ENCODE measurements around the gene WNK4. TPM values are rescaled to one million over a fixed set of nuclear protein-coding genes. Genes with fewer than 3 reads are reported as not detected.
"Not testable (repeated sequence)": the region's sequence is repeated elsewhere in the genome, so short reads cannot be mapped to it uniquely, and the experiment has no call there.

WNK4 gene
- total RNA-seq, 2 donors from 2014 or later, result not detected

GRCh38 chr17:42767512-42767911, 12.9 kb upstream of the WNK4 start:
- intact Hi-C loops (cut with DNase I), result no loop called here

GRCh38 chr17:42768006-42768405, 12.4 kb upstream of the WNK4 start:
- ATAC-seq; intact Hi-C loops (cut with DNase I): not testable (repeated sequence)

More at GRCh38 chr17:42767512-42767911, 12.9 kb upstream of the WNK4 start:
- ATAC-seq (no peak), DNase-seq (no peak)

GRCh38 chr17:42769964-42770363, 10.4 kb upstream of the WNK4 start:
- ATAC-seq; intact Hi-C loops (cut with DNase I); DNase-seq: not testable (repeated sequence)

More at GRCh38 chr17:42768006-42768405, 12.4 kb upstream of the WNK4 start:
- DNase-seq, result not testable (repeated sequence)

- intact Hi-C loops (cut with DNase I), result no loop called here
- DNase-seq (no peak), ATAC-seq (no peak)
These were observed 7.5 kb upstream of the WNK4 start for GRCh38 chr17:42772945-42773289.

GRCh38 chr17:42773290-42774035, 6.9 kb upstream of the WNK4 start, which contains the start of gene VPS25:
TSS of gene VPS25 (plus strand) at chr17:42773449. CDS start at chr17:42773476, 27 bp downstream.
- DNase-seq (peak; percentile 79), ATAC-seq (peak; percentile 96 to 98)
- intact Hi-C loops (cut with DNase I), result no loop called here

GRCh38 chr17:42774066-42774745, 6.2 kb upstream of the WNK4 start:
- DNase-seq (no peak), ATAC-seq (no peak)
- intact Hi-C loops (cut with DNase I), result no loop called here

GRCh38 chr17:42775534-42776098, 4.8 kb upstream of the WNK4 start:
- DNase-seq (no peak), ATAC-seq (no peak)
- intact Hi-C loops (cut with DNase I), result no loop called here

- ATAC-seq (no peak), DNase-seq (no peak)
- intact Hi-C loops (cut with DNase I), result no loop called here
These were observed 1.8 kb upstream of the WNK4 start for GRCh38 chr17:42778570-42778969.

GRCh38 chr17:42779304-42779935, 990 bp upstream of the WNK4 start:
- no peak for ATAC-seq
- intact Hi-C loops (cut with DNase I), result no loop called here

GRCh38 chr17:42780851-42781638, 635 bp downstream of the WNK4 start:
- DNase-seq (no peak), ATAC-seq (no peak)
- intact Hi-C loops (cut with DNase I), result no loop called here

More at GRCh38 chr17:42779304-42779935, 990 bp upstream of the WNK4 start:
- no peak for DNase-seq

- DNase-seq (no peak), ATAC-seq (no peak)
- intact Hi-C loops (cut with DNase I), result no loop called here
These were observed 1.3 kb downstream of the WNK4 start for GRCh38 chr17:42781639-42782165.

GRCh38 chr17:42782166-42783061, 2.0 kb downstream of the WNK4 start:
- intact Hi-C loops (cut with DNase I), result no loop called here
- no peak for DNase-seq
- ATAC-seq, result peak in 1 of 2 donors; percentile 10

- DNase-seq (no peak), ATAC-seq (peak in 1 of 2 donors; percentile 57)
- intact Hi-C loops (cut with DNase I), result no loop called here
These were observed 2.8 kb downstream of the WNK4 start for GRCh38 chr17:42783062-42783790.

GRCh38 chr17:42783791-42784138, 3.4 kb downstream of the WNK4 start:
- intact Hi-C loops (cut with DNase I), result no loop called here
- DNase-seq (no peak), ATAC-seq (no peak)

- ATAC-seq, result no peak
- DNase-seq, result no peak
- intact Hi-C loops (cut with DNase I), result no loop called here
These were observed 4.0 kb downstream of the WNK4 start for GRCh38 chr17:42784409-42784808.

- ATAC-seq, result no peak
- intact Hi-C loops (cut with DNase I), result no loop called here
- no peak for DNase-seq
These were observed 4.6 kb downstream of the WNK4 start for GRCh38 chr17:42784811-42785592.
